Endothelial cell of umbilical vein (primary cell): ENCODE results near the gene RBBP5. TPM values are rescaled to one million over a fixed set of nuclear protein-coding genes. Genes with fewer than 3 reads are reported as not detected.

Source experiments
- BruUV-seq: library from RNA; stranded (reverse); fragments of 400-500 nt; replicated peaks from 2 replicates; lab custom pipeline; 2021; lab: Mats Ljungman, UMichigan
- CTCF ChIA-PET: fragments of 300-600, 350-600 bp; sonication (Branson Sonifier 250); formaldehyde crosslinking; loops from one replicate; lab custom pipeline; 2021; ENCODE audit warnings: antibody characterized with exemption, inconsistent platforms; lab: Charles Lee
- POLR2A ChIA-PET: fragments of 300-600, 350-600 bp; sonication (Branson Sonifier 250); formaldehyde crosslinking; loops from one replicate; lab custom pipeline; 2021; ENCODE audit warnings: antibody characterized with exemption, inconsistent platforms; lab: Charles Lee
- DNase-seq: peaks from one replicate; pipeline ENCODE4 v3.0.0-alpha.2; 2011; ENCODE audit warnings: low read depth, low spot score
- FAIRE-seq: peaks from 2 replicates; lab custom pipeline; 2011; peaks lifted over from hg19 to GRCh38; lab: Jason Lieb, UNC
- H2AFZ ChIP-seq: 2 replicates; pipeline ENCODE4 v1.6.0; 2012; ENCODE audit warnings: low read depth, low read length, control low read depth, inconsistent platforms
- H3K27ac ChIP-seq: 2 replicates; pipeline ENCODE4 v1.5.1; 2011; ENCODE audit warnings: low read depth, mild to moderate bottlenecking, control low read depth, low read length, moderate library complexity; ENCODE audit not compliant: insufficient read depth
- H3K27me3 ChIP-seq, 2 experiments: 2 replicates each; pipeline versions ENCODE4 v1.6.0 to v1.6.1; 2011; ENCODE audit warnings: low read length in 2 of 2, mixed read lengths in 1 of 2; ENCODE audit not compliant: control insufficient read depth in 2 of 2, insufficient read depth in 2 of 2
- H3K36me3 ChIP-seq, 2 experiments: 2 replicates in 1 of 2; 3 replicates in 1 of 2; pipeline ENCODE4 v1.5.1; 2011; ENCODE audit warnings: low read length in 2 of 2, mild to moderate bottlenecking in 1 of 2, moderate library complexity in 1 of 2; ENCODE audit not compliant: control insufficient read depth in 2 of 2, insufficient read depth in 2 of 2; ENCODE audit errors: extremely low read depth in 1 of 2
- H3K4me1 ChIP-seq: 3 replicates; pipeline ENCODE4 v1.5.1; 2011; ENCODE audit warnings: mild to moderate bottlenecking, low read length; ENCODE audit not compliant: control insufficient read depth, insufficient read depth; ENCODE audit errors: extremely low read depth
- H3K4me2 ChIP-seq: 2 replicates; pipeline ENCODE4 v1.6.1; 2011; ENCODE audit warnings: low read length, control low read depth, mixed read lengths; ENCODE audit not compliant: insufficient read depth
- H3K4me3 ChIP-seq, 3 experiments: fragments of 200-600 bp in 1 of 3; sonication (generic), shearing (Covaris generic) in 1 of 3; replicated peaks in 1 of 3; 2 replicates each; pipeline ENCODE4 v1.5.1; 2011 to 2016; ENCODE audit warnings: control low read depth in 3 of 3, low read length in 3 of 3, mild to moderate bottlenecking in 2 of 3, inconsistent platforms in 1 of 3, low read depth in 1 of 3, moderate library complexity in 1 of 3; ENCODE audit not compliant: insufficient read depth in 1 of 3
- H3K79me2 ChIP-seq: 2 replicates; pipeline ENCODE4 v1.6.0; 2012; ENCODE audit warnings: low read length, inconsistent platforms; ENCODE audit not compliant: control insufficient read depth, insufficient read depth
- H3K9ac ChIP-seq: replicated peaks from 2 replicates; pipeline ENCODE3; 2011; ENCODE audit warnings: low read length, control low read depth; ENCODE audit not compliant: insufficient read depth; ENCODE audit errors: extremely low read depth
- H3K9me1 ChIP-seq: replicated peaks from 3 replicates; pipeline ENCODE4 v1.6.0; 2011; ENCODE audit warnings: mild to moderate bottlenecking, low read length; ENCODE audit not compliant: control insufficient read depth, insufficient read depth; ENCODE audit errors: extremely low read depth
- H3K9me3 ChIP-seq: replicated peaks from 2 replicates; pipeline ENCODE4 v1.5.1; 2012; ENCODE audit warnings: low read length, inconsistent platforms; ENCODE audit not compliant: control insufficient read depth, insufficient read depth
- H4K20me1 ChIP-seq: replicated peaks from 2 replicates; pipeline ENCODE3; 2011; ENCODE audit warnings: mild to moderate bottlenecking, low read length; ENCODE audit not compliant: control insufficient read depth, insufficient read depth; ENCODE audit errors: extremely low read depth
- EZH2 ChIP-seq: IDR thresholded peaks from 2 replicates; pipeline ENCODE4 v1.6.1; 2012; ENCODE audit warnings: borderline replicate concordance, low read depth, mild to moderate bottlenecking, moderate library complexity, low read length, inconsistent platforms; ENCODE audit not compliant: severe bottlenecking
- JUN ChIP-seq: IDR thresholded peaks from 2 replicates; pipeline ENCODE4 v1.6.1; 2011; ENCODE audit warnings: borderline replicate concordance, low read depth; ENCODE audit not compliant: insufficient read length, insufficient read depth
- MAX ChIP-seq: IDR thresholded peaks from 2 replicates; pipeline ENCODE4 v1.6.1; 2011; ENCODE audit not compliant: insufficient read depth, insufficient read length
- dilution Hi-C: fragments of 300-500 bp; cut with MboI; formaldehyde crosslinking; loops from one replicate; pipeline ENCODE4 v1.15.0; 2019; ENCODE audit warnings: low sequenced_read_pairs; ENCODE audit not compliant: extremely low pct_ligation_motif_present
- intact Hi-C: fragments of 100-400 bp; cut with micrococcal nuclease; formaldehyde crosslinking; loops from one replicate; pipeline ENCODE4 v1.10.0; 2022
- polyA plus RNA-seq, 4 experiments: library from polyadenylated mRNA; depleted of rRNA in 3 of 4; stranded (reverse) in 3 of 4; unstranded in 1 of 4; fragments of >200 nt; gene quantifications; 2 replicates each; pipeline versions ENCODE4 v1.2.1 to v1.2.3, GENCODE V29; 2011 to 2012; ENCODE audit warnings: missing spikeins in 1 of 4
- total RNA-seq: library from RNA; stranded (reverse); gene quantifications from 2 replicates; pipeline ENCODE4 v1.2.3, GENCODE V29; 2021
- TF ChIP-seq, protein P1 (sequence below), 2 donors: IDR thresholded peaks; 1 replicate in 1 of 2; 2 replicates in 1 of 2; pipeline ENCODE4 v1.5.1; 2011; ENCODE audit warnings: low read length in 2 of 2, mild to moderate bottlenecking in 2 of 2, moderate library complexity in 2 of 2, control low read depth in 1 of 2, inconsistent platforms in 1 of 2, low read depth in 1 of 2; ENCODE audit not compliant: insufficient read depth in 1 of 2; ENCODE audit errors: extremely low read depth in 1 of 2

The RBBP5 gene
- total and polyA plus RNA-seq, 2 donors (not counting 3 experiments of a cell fraction or from before 2014, with no cell fraction given): 5.8 to 14.2 TPM

DNA sequence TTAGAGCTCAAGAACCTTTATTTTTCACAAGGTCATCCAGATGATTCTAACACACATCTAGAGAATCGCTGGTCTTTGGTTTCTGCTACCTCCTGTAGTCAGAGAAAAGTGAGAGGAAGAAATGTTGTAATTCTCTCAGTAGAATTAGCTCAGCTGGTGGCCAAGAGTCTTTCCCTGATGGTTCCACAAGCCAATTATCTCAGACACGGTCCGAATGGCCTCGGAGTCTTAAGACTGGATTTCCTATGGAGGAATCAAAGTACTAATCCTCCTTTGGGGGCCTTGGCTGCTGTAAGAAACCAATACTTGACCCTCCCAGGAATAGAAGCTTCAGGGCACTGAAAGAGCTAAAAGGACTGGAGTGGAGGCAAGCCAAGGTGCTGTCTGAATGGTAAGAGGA lies 39.3 kb downstream of the RBBP5 start:
- POLR2A ChIA-PET: no interaction called here
- H2AFZ ChIP-seq: no peak overlapping the region
- no peak for FAIRE-seq

GRCh38 chr1:205077934-205078311 lies 43.9 kb downstream of the RBBP5 start:
- TF ChIP-seq MAX (no peak), EZH2 (no peak)
- BruUV-seq: no TSS peak
- DNase-seq (no peak), FAIRE-seq (no peak)
- ChIA-PET POLR2A (no interaction called here), CTCF (interaction anchor here (5.3 kb wide), 1 partner anchor 16 kb away, joined by 63 read pairs; no protein-coding TSS in a partner anchor)
- H4K20me1 ChIP-seq: no peaks in the 10 kb centered on the region
- no peaks in the 10 kb centered on the region for H3K79me2 ChIP-seq
- no peak overlapping the region for H3K27ac ChIP-seq
- H3K4me1 ChIP-seq: no peaks in the 10 kb centered on the region
- H2AFZ ChIP-seq: no peak overlapping the region
- H3K27me3 ChIP-seq: no peaks in the 10 kb centered on the region
- H3K4me2 ChIP-seq: no peak overlapping the region
- no peak overlapping the region for H3K4me3 ChIP-seq
- H3K9me1 ChIP-seq: no peaks in the 10 kb centered on the region
- dilution Hi-C loops: no loop called here
- H3K9me3 ChIP-seq: no peaks in the 10 kb centered on the region
- intact Hi-C loops: no loop called here
- H3K36me3 ChIP-seq: no peaks in the 10 kb centered on the region
- H3K9ac ChIP-seq: no peak overlapping the region

More for the DNA sequence above, 39.3 kb downstream of the RBBP5 start:
- Histone ChIP-seq H3K79me2 (no peaks in the 10 kb centered on the region), H3K4me2 (no peak overlapping the region), H3K4me1 (no peaks in the 10 kb centered on the region), H4K20me1 (no peaks in the 10 kb centered on the region), H3K27ac (no peak overlapping the region), H3K9me1 (no peaks in the 10 kb centered on the region), H3K9ac (no peak overlapping the region), H3K9me3 (no peaks in the 10 kb centered on the region), H3K4me3 (no peak overlapping the region), H3K36me3 (peaks cover 0 to 2% of the 10 kb centered on the region in 2 experiments), H3K27me3 (no peaks in the 10 kb centered on the region)
- DNase-seq: no peak
- TF ChIP-seq JUN: no peak
- TF ChIP-seq, protein P1, sequence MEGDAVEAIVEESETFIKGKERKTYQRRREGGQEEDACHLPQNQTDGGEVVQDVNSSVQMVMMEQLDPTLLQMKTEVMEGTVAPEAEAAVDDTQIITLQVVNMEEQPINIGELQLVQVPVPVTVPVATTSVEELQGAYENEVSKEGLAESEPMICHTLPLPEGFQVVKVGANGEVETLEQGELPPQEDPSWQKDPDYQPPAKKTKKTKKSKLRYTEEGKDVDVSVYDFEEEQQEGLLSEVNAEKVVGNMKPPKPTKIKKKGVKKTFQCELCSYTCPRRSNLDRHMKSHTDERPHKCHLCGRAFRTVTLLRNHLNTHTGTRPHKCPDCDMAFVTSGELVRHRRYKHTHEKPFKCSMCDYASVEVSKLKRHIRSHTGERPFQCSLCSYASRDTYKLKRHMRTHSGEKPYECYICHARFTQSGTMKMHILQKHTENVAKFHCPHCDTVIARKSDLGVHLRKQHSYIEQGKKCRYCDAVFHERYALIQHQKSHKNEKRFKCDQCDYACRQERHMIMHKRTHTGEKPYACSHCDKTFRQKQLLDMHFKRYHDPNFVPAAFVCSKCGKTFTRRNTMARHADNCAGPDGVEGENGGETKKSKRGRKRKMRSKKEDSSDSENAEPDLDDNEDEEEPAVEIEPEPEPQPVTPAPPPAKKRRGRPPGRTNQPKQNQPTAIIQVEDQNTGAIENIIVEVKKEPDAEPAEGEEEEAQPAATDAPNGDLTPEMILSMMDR (IDR thresholded peaks at IDR 0.05; ENCODE audit: extremely low read depth in 1 of 2, insufficient read depth in 1 of 2, low read depth in 1 of 2, low read length in 2 of 2): no peak
- CTCF ChIA-PET: interaction anchor here (0.7 to 3.1 kb wide), 2 partner anchors 21 to 23 kb away, joined by 3 to 21 read pairs; no protein-coding TSS in a partner anchor
- dilution Hi-C loops: no loop called here
- intact Hi-C loops: no loop called here
- BruUV-seq: no TSS peak
